ENCODE data around the gene CYB5D1. TPM values are rescaled to one million over a fixed set of nuclear protein-coding genes. Genes with fewer than 3 reads are reported as not detected.

CYB5D1 gene
- total and polyA plus RNA-seq, 9 donors, result 7.0 to 22.2 (median 16.1) TPM

- peaks cover 18% of the 10 kb centered on the region for H3K4me1 ChIP-seq (ENCODE audit: insufficient read depth)
These were observed 29.8 kb downstream of the CYB5D1 start for GRCh38 chr17:7887482-7888183.

DNA sequence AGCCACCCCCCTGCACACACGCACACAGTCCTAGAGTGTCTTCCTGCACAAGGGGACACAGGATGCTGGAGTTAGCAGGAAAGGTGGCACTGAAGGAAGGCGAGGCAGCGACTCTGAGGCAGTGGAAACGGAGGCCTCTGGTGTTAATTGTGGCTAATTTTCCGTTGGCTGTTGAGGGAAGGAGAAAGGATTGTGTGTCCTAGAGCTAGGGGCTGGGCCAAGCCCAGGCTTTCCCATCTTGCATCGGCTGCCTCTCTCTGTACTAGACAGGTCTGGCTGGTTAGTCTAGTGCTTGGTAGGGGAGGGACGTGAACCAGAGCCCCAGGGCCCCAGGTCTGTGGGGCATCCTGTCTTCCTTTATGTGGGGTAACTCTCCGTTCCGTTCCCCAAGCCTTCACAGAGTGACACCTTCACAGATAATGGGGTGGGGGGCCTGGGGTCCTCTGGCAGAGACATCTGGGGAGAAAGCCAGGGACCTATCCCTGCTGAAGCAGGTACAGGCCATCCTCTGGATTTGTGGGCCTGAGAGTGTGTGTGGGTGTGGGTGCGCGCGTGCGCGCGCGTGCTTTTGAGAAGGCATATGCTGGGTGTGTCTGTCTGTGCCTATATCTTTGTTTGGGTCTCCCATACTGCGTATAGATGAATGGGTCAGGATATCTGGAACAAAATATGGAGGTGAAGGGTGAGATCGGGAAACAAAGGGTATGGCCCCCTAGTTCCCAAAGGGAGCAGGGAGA, 30.5 kb downstream of the CYB5D1 start, which contains the start of gene CHD3:
TSS of gene CHD3 (plus strand) at position 606 of the 737 bp plus-strand sequence. CDS start 212 bp downstream, outside the sequence.
- peak within 1 kb of the TSS; percentile 75 for H3K4me3 ChIP-seq
- peak in 2 of 5 donors; percentile 33 to 49 for DNase-seq
- 39 to 42% (median 41%) methylated on average over 18 of the region's 18 CpGs for WGBS, 3 donors
- no peaks in the 10 kb centered on the region for H3K27me3 ChIP-seq
- peaks cover 18% of the 10 kb centered on the region for H3K4me1 ChIP-seq (ENCODE audit: insufficient read depth)
- intact Hi-C loops (cut with DNase I), result no loop called here
- TF ChIP-seq EP300 (IDR thresholded peaks at IDR 0.05), result no peak
- no peak for TF ChIP-seq POLR2A (IDR thresholded peaks at IDR 0.05)
- TF ChIP-seq, protein P1, sequence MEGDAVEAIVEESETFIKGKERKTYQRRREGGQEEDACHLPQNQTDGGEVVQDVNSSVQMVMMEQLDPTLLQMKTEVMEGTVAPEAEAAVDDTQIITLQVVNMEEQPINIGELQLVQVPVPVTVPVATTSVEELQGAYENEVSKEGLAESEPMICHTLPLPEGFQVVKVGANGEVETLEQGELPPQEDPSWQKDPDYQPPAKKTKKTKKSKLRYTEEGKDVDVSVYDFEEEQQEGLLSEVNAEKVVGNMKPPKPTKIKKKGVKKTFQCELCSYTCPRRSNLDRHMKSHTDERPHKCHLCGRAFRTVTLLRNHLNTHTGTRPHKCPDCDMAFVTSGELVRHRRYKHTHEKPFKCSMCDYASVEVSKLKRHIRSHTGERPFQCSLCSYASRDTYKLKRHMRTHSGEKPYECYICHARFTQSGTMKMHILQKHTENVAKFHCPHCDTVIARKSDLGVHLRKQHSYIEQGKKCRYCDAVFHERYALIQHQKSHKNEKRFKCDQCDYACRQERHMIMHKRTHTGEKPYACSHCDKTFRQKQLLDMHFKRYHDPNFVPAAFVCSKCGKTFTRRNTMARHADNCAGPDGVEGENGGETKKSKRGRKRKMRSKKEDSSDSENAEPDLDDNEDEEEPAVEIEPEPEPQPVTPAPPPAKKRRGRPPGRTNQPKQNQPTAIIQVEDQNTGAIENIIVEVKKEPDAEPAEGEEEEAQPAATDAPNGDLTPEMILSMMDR (IDR thresholded peaks at IDR 0.05), result no peak
- no peaks in the 10 kb centered on the region for H3K9me3 ChIP-seq
- peak within 1 kb of the TSS; percentile 95 to 98 for H3K27ac ChIP-seq
- H3K36me3 ChIP-seq, result no peaks in the 10 kb centered on the region

More at GRCh38 chr17:7887482-7888183, 29.8 kb downstream of the CYB5D1 start:
- WGBS, 3 donors, result 0 to 1% (median 1%) methylated on average over 35 of the region's 35 CpGs
- Histone ChIP-seq H3K36me3 (no peaks in the 10 kb centered on the region), H3K9me3 (no peaks in the 10 kb centered on the region), H3K4me3 (peak overlapping the region; percentile 75), H3K27ac (peak overlapping the region; percentile 95 to 98), H3K27me3 (no peaks in the 10 kb centered on the region)
- TF ChIP-seq EP300 (IDR thresholded peaks at IDR 0.05), result no peak
- no peak for TF ChIP-seq POLR2A (IDR thresholded peaks at IDR 0.05)
- TF ChIP-seq, protein P1 (IDR thresholded peaks at IDR 0.05), result no peak
- intact Hi-C loops (cut with DNase I), result no loop called here
- peak; percentile 89 to 93 (median 92) for DNase-seq

DNA sequence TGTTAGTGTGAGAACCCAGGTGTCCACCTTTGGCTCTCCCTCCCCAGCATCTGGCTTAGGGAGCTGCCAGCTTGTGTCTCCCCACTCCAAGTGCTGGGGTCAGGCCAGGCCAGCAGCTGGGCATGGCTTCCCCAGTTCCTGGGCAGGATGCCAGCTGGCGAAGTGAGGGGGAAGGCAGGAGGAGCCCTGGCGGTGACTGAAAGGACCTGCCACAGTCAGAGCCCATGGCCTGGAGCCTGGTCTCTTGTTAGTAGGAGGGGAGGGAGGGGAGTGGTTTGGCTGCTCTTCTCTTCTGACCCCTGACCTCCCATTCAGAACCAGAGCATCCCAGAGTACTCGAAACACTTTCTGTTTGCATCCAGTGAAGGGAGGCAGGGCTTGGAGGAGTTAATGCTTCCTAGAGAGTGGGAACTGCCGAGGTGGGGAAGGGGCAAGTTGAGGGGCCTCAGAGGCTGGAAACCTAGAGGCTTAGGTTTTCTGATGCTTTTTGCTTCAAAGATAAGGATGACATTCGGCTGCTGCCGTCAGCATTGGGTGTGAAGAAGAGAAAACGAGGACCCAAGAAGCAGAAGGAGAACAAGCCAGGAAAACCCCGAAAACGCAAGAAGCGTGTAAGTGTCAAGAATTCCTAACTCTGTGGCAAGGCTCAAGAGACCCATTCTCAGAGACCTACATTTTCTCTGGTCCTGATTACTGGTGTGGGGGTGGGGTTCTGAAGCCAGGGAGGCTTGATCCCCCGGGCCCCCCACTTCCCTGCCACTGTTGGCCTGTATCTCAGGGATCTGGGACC, 31.6 kb downstream of the CYB5D1 start:
- Histone ChIP-seq H3K36me3 (no peaks in the 10 kb centered on the region), H3K9me3 (no peaks in the 10 kb centered on the region), H3K27me3 (no peaks in the 10 kb centered on the region), H3K27ac (peak overlapping the region; percentile 95 to 98), H3K4me3 (peak overlapping the region; percentile 9), H3K4me1 (ENCODE audit: insufficient read depth) (peaks cover 18% of the 10 kb centered on the region)
- peak; percentile 90 to 97 (median 93) for DNase-seq
- intact Hi-C loops (cut with DNase I), result no loop called here
- 14 to 17% (median 15%) methylated on average over 11 of the region's 11 CpGs for WGBS, 3 donors
- TF ChIP-seq, protein P1 (IDR thresholded peaks at IDR 0.05), result peak; percentile 30 to 63 (median 62)
- TF ChIP-seq POLR2A (IDR thresholded peaks at IDR 0.05), result no peak

DNA sequence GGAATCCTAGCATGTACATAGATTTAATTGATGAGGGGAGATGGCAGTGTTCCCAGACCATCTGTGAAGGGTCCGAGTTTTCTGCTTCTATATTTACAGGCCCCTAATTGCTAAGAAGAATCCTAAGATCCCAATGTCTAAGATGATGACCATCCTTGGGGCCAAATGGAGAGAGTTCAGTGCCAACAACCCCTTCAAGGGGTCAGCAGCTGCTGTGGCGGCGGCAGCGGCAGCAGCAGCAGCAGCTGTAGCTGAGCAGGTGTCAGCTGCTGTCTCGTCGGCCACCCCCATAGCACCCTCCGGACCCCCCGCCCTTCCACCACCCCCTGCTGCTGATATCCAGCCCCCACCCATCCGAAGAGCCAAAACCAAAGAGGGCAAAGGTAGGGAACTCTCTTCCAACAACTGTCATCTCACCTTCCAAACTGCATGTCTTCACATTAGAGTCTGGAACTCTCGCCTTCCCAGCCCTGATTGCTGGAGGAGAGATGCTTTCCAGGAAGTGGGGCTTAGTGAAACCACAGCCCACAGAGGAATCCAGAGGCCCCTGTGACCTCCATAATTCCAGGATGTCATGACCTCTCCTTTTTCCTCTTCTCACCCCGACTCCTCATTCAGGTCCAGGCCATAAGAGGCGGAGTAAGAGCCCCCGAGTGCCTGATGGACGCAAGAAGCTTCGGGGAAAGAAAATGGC, 35.5 kb downstream of the CYB5D1 start:
- 66 to 76% (median 67%) methylated on average over 15 of the region's 15 CpGs for WGBS, 3 donors
- Histone ChIP-seq H3K27me3 (no peaks in the 10 kb centered on the region), H3K9me3 (no peaks in the 10 kb centered on the region), H3K4me1 (ENCODE audit: insufficient read depth) (peaks cover 13% of the 10 kb centered on the region), H3K36me3 (no peaks in the 10 kb centered on the region), H3K27ac (no peak overlapping the region), H3K4me3 (no peak overlapping the region)
- intact Hi-C loops (cut with DNase I), result no loop called here
- TF ChIP-seq, protein P1 (IDR thresholded peaks at IDR 0.05), result no peak
- TF ChIP-seq POLR2A (IDR thresholded peaks at IDR 0.05), result no peak
- TF ChIP-seq EP300 (IDR thresholded peaks at IDR 0.05), result no peak
- no peak for DNase-seq

Data from ovary (tissue), 9 donors.